HepG2 (cell line): Measurements from ENCODE around the gene ARID5B. TPM values are rescaled to one million over a fixed set of nuclear protein-coding genes. Genes with fewer than 3 reads are reported as not detected.

Source experiments
- ATAC-seq: fragments of 200-7000 bp; cut with Tn5 transposase; 3 replicates; pipeline ENCODE4 v1.9.1; 2020; ENCODE audit warnings: mild to moderate bottlenecking, moderate library complexity
- BruUV-seq: library from RNA; stranded (reverse); fragments of 400-500 nt; replicated peaks from 2 replicates; lab custom pipeline; 2021; lab: Mats Ljungman, UMichigan
- CTCF ChIA-PET: fragments of 300-600 bp; formaldehyde crosslinking; extraction: SDS; loops from one replicate; lab custom pipeline; 2021; ENCODE audit warnings: low total read pairs, inconsistent platforms, low intra/inter-chr PET ratio; lab: Yijun Ruan, JAX
- POLR2A ChIA-PET: fragments of 350-600 bp; sonication (Branson Sonifier 250); formaldehyde crosslinking; loops from one replicate; lab custom pipeline; 2020; ENCODE audit warnings: antibody characterized with exemption, inconsistent platforms; lab: Yijun Ruan, JAX
- DNase-seq: peaks from one replicate; pipeline ENCODE4 v3.0.0-alpha.2; 2015; ENCODE audit warnings: low spot score
- FAIRE-seq: peaks from 3 replicates; lab custom pipeline; 2011; peaks lifted over from hg19 to GRCh38; lab: Jason Lieb, UNC
- H2AFZ ChIP-seq: one replicate; pipeline ENCODE4 v1.6.1; 2011; ENCODE audit warnings: low read length, inconsistent platforms
- H3K27ac ChIP-seq: fragments of 300-600 bp; 3 replicates; pipeline ENCODE4 v1.8.0; 2011; ENCODE audit warnings: mixed run types, mild to moderate bottlenecking, mixed read lengths, low read length, inconsistent platforms; ENCODE audit not compliant: insufficient read depth; ENCODE audit errors: extremely low read length
- H3K27me3 ChIP-seq, 2 experiments: fragments of 200-600 bp in 1 of 2; 2 replicates in 1 of 2; 3 replicates in 1 of 2; pipeline versions ENCODE4 v1.6.0 to v1.8.0; 2011; ENCODE audit warnings: low read length in 2 of 2, mild to moderate bottlenecking in 2 of 2, moderate library complexity in 2 of 2, inconsistent platforms in 1 of 2; ENCODE audit not compliant: insufficient read depth in 2 of 2, control insufficient read depth in 1 of 2
- H3K36me3 ChIP-seq, 2 experiments: fragments of 200-600 bp in 1 of 2; replicated peaks in 1 of 2; 2 replicates in 1 of 2; 3 replicates in 1 of 2; pipeline versions ENCODE4 v1.5.1 to v1.8.0; 2011; ENCODE audit warnings: low read length in 2 of 2, inconsistent platforms in 1 of 2; ENCODE audit not compliant: insufficient read depth in 2 of 2, control insufficient read depth in 1 of 2
- H3K4me1 ChIP-seq: 2 replicates; pipeline ENCODE4 v1.5.1; 2012; ENCODE audit warnings: low read length, inconsistent platforms; ENCODE audit not compliant: insufficient read depth
- H3K4me2 ChIP-seq: 2 replicates; pipeline ENCODE4 v1.6.0; 2011; ENCODE audit warnings: low read depth, low read length, inconsistent platforms
- H3K4me3 ChIP-seq, 3 experiments: fragments of 200-600 bp in 1 of 3; sonication (generic), shearing (Covaris generic) in 1 of 3; replicated peaks in 1 of 3; 2 replicates each; pipeline ENCODE4 v1.5.1; 2011 to 2016; ENCODE audit warnings: low read length in 3 of 3, inconsistent platforms in 2 of 3, low read depth in 2 of 3, mild to moderate bottlenecking in 2 of 3, control low read depth in 1 of 3, mixed read lengths in 1 of 3; ENCODE audit not compliant: insufficient read depth in 1 of 3
- H3K79me2 ChIP-seq: one replicate; pipeline ENCODE4 v1.6.1; 2011; ENCODE audit warnings: low read length, inconsistent platforms; ENCODE audit not compliant: insufficient read depth
- H3K9ac ChIP-seq: 2 replicates; pipeline ENCODE4 v1.6.0; 2011; ENCODE audit warnings: mild to moderate bottlenecking, low read depth, low read length, inconsistent platforms; ENCODE audit not compliant: insufficient read depth
- H3K9me3 ChIP-seq: 2 replicates; pipeline ENCODE4 v1.5.1; 2012; ENCODE audit warnings: mild to moderate bottlenecking, low read length
- H4K20me1 ChIP-seq: 2 replicates; pipeline ENCODE4 v1.6.0; 2011; ENCODE audit warnings: inconsistent platforms, mild to moderate bottlenecking, low read length, moderate library complexity; ENCODE audit not compliant: insufficient read depth
- ATF7 ChIP-seq, 2 experiments: fragments of 450-650 bp in 1 of 2; sonication (generic) in 1 of 2; formaldehyde crosslinking in 1 of 2; IDR thresholded peaks; 2 replicates each; pipeline versions ENCODE4 v1.4.0 to v1.6.1; 2016 to 2020; ENCODE audit warnings: antibody characterized with exemption in 1 of 2, mild to moderate bottlenecking in 1 of 2, missing genetic modification reagents in 1 of 2
- FOXA3 ChIP-seq: IDR thresholded peaks from 2 replicates; pipeline ENCODE4 v1.6.1; 2016; ENCODE audit warnings: missing genetic modification reagents, missing compliant biosample characterization
- HNF4G ChIP-seq, 2 experiments: sonication (generic) in 1 of 2; formaldehyde crosslinking in 1 of 2; IDR thresholded peaks; 2 replicates each; pipeline versions ENCODE4 v1.4.0 to v1.6.1; 2011 to 2020; ENCODE audit warnings: borderline replicate concordance in 2 of 2, low read depth in 2 of 2, mild to moderate bottlenecking in 2 of 2, low read length in 1 of 2, missing genetic modification reagents in 1 of 2, moderate library complexity in 1 of 2
- HOMEZ ChIP-seq: IDR thresholded peaks from 2 replicates; pipeline ENCODE4 v1.6.1; 2016; ENCODE audit warnings: low read depth
- IKZF5 ChIP-seq: IDR thresholded peaks from 2 replicates; pipeline ENCODE4 v1.6.1; 2018; ENCODE audit warnings: missing genetic modification reagents, mild to moderate bottlenecking, missing compliant biosample characterization
- ISL2 ChIP-seq: sonication (generic); formaldehyde crosslinking; IDR thresholded peaks from 2 replicates; pipeline ENCODE4 v1.5.0; 2020; ENCODE audit warnings: missing genetic modification reagents
- KAT8 ChIP-seq: IDR thresholded peaks from 2 replicates; pipeline ENCODE4 v1.6.1; 2016; ENCODE audit warnings: missing genetic modification reagents, missing compliant biosample characterization
- LCORL ChIP-seq, 2 experiments: fragments of 450-650 bp in 1 of 2; sonication (generic) in 1 of 2; formaldehyde crosslinking in 1 of 2; IDR thresholded peaks; 2 replicates each; pipeline versions ENCODE4 v1.5.0 to v1.6.1; 2017 to 2020; ENCODE audit warnings: antibody characterized with exemption in 1 of 2, missing genetic modification reagents in 1 of 2
- MYNN ChIP-seq: sonication (generic); formaldehyde crosslinking; IDR thresholded peaks from 2 replicates; pipeline ENCODE4 v1.4.0; 2020; ENCODE audit warnings: mild to moderate bottlenecking, low read depth, missing genetic modification reagents
- NR2F1 ChIP-seq, 2 experiments: fragments of 450-650 bp in 1 of 2; formaldehyde crosslinking in 1 of 2; IDR thresholded peaks; 2 replicates each; pipeline versions ENCODE4 v1.5.0 to v1.6.1; 2016 to 2020; ENCODE audit warnings: mild to moderate bottlenecking in 1 of 2, missing compliant biosample characterization in 1 of 2, missing genetic modification reagents in 1 of 2, moderate library complexity in 1 of 2
- SALL2 ChIP-seq: sonication (generic); formaldehyde crosslinking; IDR thresholded peaks from 2 replicates; pipeline ENCODE4 v1.8.1; 2023; ENCODE audit warnings: mild to moderate bottlenecking, missing genetic modification reagents, inconsistent platforms
- SAP130 ChIP-seq: IDR thresholded peaks from 2 replicates; pipeline ENCODE4 v1.6.1; 2016; ENCODE audit warnings: low read depth
- SIX1 ChIP-seq: sonication (generic); formaldehyde crosslinking; IDR thresholded peaks from 2 replicates; pipeline ENCODE4 v1.4.0; 2020; ENCODE audit warnings: missing genetic modification reagents, borderline replicate concordance
- TBX2 ChIP-seq: sonication (generic); formaldehyde crosslinking; IDR thresholded peaks from 2 replicates; pipeline ENCODE4 v1.5.0; 2020; ENCODE audit warnings: missing genetic modification reagents, mild to moderate bottlenecking, borderline replicate concordance
- ZNF24 ChIP-seq: fragments of 450-650 bp; IDR thresholded peaks from 2 replicates; pipeline ENCODE4 v1.6.1; 2017; ENCODE audit warnings: antibody characterized with exemption, mild to moderate bottlenecking
- ZNF451 ChIP-seq: sonication (generic); formaldehyde crosslinking; IDR thresholded peaks from 2 replicates; pipeline ENCODE4 v1.5.0; 2020; ENCODE audit warnings: mild to moderate bottlenecking, missing genetic modification reagents
- ZNF510 ChIP-seq: sonication (generic); formaldehyde crosslinking; IDR thresholded peaks from 2 replicates; pipeline ENCODE4 v1.4.0; 2020; ENCODE audit warnings: low read depth, mild to moderate bottlenecking, missing genetic modification reagents
- ZNF556 ChIP-seq: sonication (generic); formaldehyde crosslinking; IDR thresholded peaks from 2 replicates; pipeline ENCODE4 v1.4.0; 2020; ENCODE audit warnings: mild to moderate bottlenecking, missing genetic modification reagents, borderline replicate concordance
- WGBS: methylation state at CpG from one replicate; pipeline ENCODE4 v1.1.6; 2017; ENCODE audit warnings: low lambda C conversion rate; 5-methylcytosine and 5-hydroxymethylcytosine counted together
- in situ Hi-C: cut with HindIII; loops from 2 replicates; pipeline ENCODE4 v1.10.0; 2017; ENCODE audit warnings: low pct_unique_long_range_greater_than_20kb; ENCODE audit not compliant: extremely low pct_ligation_motif_present
- intact Hi-C: fragments of 100-400 bp; cut with micrococcal nuclease; formaldehyde crosslinking; loops from one replicate; pipeline ENCODE4 v1.10.0; 2022; ENCODE audit not compliant: unreplicated experiment
- polyA plus RNA-seq, 8 experiments: library from polyadenylated mRNA; depleted of rRNA in 3 of 8; stranded (reverse) in 7 of 8; unstranded in 1 of 8; fragments of >200 nt; fragmentation: Illumina TruSeq in 4 of 8; extraction: Trizol in 4 of 8; gene quantifications; 2 replicates each; pipeline versions ENCODE4 v1.2.1 to v1.2.3, GENCODE V29; 2011 to 2016; ENCODE audit warnings: low read depth in 4 of 8, missing spikeins in 1 of 8, mixed read lengths in 1 of 8; ENCODE audit not compliant: insufficient read depth in 1 of 8
- total RNA-seq, 5 experiments: library from RNA; depleted of rRNA; stranded (reverse); fragments of >200 nt; fragmentation: Illumina TruSeq; extraction: Trizol; gene quantifications; 2 replicates each; pipeline ENCODE4 v1.2.3, GENCODE V29; 2016; ENCODE audit warnings: low read depth in 1 of 5
- TF ChIP-seq, protein P1 (sequence below): sonication (generic); formaldehyde crosslinking; IDR thresholded peaks from 2 replicates; pipeline ENCODE4 v1.5.1; 2020; ENCODE audit warnings: mild to moderate bottlenecking, moderate library complexity, missing genetic modification reagents

The ARID5B gene
- total and polyA plus RNA-seq, 2 of the 13 experiments (the other 11 are each of a cell fraction or from before 2014, with no cell fraction given), result 6.2 to 21.1 TPM

DNA sequence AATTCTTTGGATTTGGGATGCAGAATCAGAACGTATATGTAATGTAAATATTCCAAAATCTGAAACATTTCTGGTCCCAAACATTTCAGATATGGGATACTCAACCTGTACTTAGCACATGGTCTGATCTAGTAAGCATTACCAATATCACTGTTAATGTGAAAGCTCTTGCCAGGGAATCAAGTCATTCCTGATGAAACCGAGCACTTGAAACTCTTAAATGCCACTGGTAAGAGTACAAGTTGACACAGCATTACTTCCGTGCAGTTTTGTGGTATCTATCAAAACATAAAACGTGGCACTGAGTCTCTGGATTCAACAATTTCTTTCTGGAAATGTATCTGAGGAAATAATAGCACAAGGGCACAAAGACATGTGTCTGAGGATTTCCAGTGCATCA lies 211.5 kb downstream of the ARID5B start:
- intact Hi-C loops, result no loop called here
- DNase-seq (no peak), FAIRE-seq (no peak), ATAC-seq (no peak)
- Histone ChIP-seq H3K9me3 (no peaks in the 10 kb centered on the region), H3K27ac (no peak overlapping the region), H3K9ac (no peak overlapping the region), H3K4me2 (no peak overlapping the region), H3K4me3 (no peak overlapping the region), H3K79me2 (no peaks in the 10 kb centered on the region), H2AFZ (no peak overlapping the region), H4K20me1 (no peaks in the 10 kb centered on the region), H3K36me3 (no peaks in the 10 kb centered on the region), H3K4me1 (no peaks in the 10 kb centered on the region), H3K27me3 (no peaks in the 10 kb centered on the region)
- TF ChIP-seq IKZF5 (CRISPR knock-in tag) (no peak), NR2F1 (CRISPR knock-in tag; IDR thresholded peaks at IDR 0.05) (no peak), ISL2 (CRISPR knock-in tag) (no peak), TBX2 (CRISPR knock-in tag) (no peak), ZNF24 (no peak), HOMEZ (CRISPR knock-in tag) (no peak), SIX1 (CRISPR knock-in tag) (no peak), MYNN (CRISPR knock-in tag) (no peak), SAP130 (no peak), ATF7 (IDR thresholded peaks at IDR 0.05) (no peak), ATF7 (CRISPR knock-in tag; IDR thresholded peaks at IDR 0.05) (no peak), ZNF451 (CRISPR knock-in tag) (no peak), SALL2 (CRISPR knock-in tag) (no peak), LCORL (IDR thresholded peaks at IDR 0.05) (no peak), LCORL (CRISPR knock-in tag; IDR thresholded peaks at IDR 0.05) (no peak), KAT8 (CRISPR knock-in tag) (no peak), FOXA3 (CRISPR knock-in tag) (no peak), HNF4G (IDR thresholded peaks at IDR 0.05; ENCODE audit: borderline replicate concordance, low read depth, low read length) (no peak), HNF4G (CRISPR knock-in tag; IDR thresholded peaks at IDR 0.05; ENCODE audit: borderline replicate concordance, low read depth) (no peak), ZNF556 (CRISPR knock-in tag) (no peak), ZNF510 (CRISPR knock-in tag) (no peak)
- TF ChIP-seq, protein P1, sequence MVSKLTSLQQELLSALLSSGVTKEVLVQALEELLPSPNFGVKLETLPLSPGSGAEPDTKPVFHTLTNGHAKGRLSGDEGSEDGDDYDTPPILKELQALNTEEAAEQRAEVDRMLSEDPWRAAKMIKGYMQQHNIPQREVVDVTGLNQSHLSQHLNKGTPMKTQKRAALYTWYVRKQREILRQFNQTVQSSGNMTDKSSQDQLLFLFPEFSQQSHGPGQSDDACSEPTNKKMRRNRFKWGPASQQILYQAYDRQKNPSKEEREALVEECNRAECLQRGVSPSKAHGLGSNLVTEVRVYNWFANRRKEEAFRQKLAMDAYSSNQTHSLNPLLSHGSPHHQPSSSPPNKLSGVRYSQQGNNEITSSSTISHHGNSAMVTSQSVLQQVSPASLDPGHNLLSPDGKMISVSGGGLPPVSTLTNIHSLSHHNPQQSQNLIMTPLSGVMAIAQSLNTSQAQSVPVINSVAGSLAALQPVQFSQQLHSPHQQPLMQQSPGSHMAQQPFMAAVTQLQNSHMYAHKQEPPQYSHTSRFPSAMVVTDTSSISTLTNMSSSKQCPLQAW (CRISPR knock-in tag), result no peak
- POLR2A ChIA-PET, result no interaction called here
- no TSS peak for BruUV-seq
- 67% methylated on average over 4 of the region's 4 CpGs for WGBS
- in situ Hi-C loops, result no loop called here
- CTCF ChIA-PET, result no interaction called here
